GM19099 (cell line): ENCODE data around the gene DPYSL5.

Source experiments
- POLR2A ChIP-seq: IDR thresholded peaks from 3 replicates; pipeline ENCODE4 v1.6.1; 2011; ENCODE audit warnings: low read depth; ENCODE audit not compliant: insufficient read length; ENCODE audit errors: extremely low read depth

DPYSL5 gene

DNA sequence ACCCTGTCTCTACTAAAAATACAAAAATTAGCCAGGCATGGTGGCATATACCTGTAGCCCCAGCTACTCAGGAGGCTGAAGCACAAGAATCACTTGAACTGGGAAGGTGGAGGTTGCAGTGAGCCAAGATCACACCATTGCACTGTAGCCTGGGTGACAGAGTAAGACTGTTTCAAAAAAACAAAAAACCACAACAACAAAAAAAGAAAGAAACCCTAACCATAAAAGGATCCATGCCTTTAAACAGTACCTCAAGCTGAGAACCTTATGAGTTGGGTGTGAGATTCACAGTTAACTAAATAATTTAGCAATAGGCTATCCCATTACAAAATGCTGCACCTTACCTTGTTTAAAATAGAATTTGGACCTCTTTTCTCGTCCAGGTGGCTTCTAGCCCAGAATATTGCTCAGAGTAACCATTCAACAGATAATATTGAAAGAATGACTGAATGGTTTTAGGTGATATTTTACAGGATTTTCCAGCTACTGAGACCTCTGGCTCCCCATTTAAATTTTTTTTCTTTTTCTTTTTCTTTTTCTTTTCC is 6.4 kb downstream of the DPYSL5 start:
- no peak for TF ChIP-seq POLR2A

DNA sequence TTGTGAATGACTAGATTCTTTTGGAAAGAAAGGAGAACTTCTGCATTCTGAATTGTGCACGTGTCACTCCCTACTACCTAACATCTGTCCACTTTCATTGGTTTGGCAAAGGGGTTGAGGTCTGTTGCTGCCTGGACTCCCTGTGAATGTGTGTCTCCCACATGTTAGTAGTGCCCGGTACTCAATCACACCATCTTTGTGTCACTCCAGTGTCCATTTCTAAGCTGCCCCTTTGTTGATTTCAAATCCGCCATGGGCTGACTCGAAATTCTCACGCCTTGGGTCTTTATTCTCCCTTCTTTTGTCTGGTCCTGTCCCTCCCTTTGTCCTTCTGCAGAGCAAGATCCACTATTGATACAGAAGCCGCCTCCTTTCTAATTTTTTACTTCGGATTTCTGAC is 7.5 kb downstream of the DPYSL5 start:
- TF ChIP-seq POLR2A, result no peak

DNA sequence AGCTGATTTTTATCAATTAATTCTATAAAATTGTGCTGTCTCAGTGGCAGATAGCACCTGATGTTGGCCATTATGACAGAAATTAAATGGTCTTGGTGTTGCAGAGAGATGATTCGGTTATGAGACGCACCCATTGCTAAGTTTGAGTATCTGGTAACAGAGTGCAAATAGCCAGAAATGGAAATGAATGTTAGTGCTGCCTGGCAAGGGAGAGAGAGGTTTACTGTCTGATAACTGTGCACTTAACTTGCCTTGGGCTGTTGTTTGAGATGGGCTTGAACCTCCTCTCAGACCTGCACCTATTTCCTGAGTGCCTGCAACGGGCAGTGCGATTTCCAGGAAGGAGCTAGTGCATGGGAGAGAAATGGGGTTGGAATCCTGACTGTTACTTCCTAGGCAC is 11.7 kb downstream of the DPYSL5 start:
- TF ChIP-seq POLR2A, result no peak

DNA sequence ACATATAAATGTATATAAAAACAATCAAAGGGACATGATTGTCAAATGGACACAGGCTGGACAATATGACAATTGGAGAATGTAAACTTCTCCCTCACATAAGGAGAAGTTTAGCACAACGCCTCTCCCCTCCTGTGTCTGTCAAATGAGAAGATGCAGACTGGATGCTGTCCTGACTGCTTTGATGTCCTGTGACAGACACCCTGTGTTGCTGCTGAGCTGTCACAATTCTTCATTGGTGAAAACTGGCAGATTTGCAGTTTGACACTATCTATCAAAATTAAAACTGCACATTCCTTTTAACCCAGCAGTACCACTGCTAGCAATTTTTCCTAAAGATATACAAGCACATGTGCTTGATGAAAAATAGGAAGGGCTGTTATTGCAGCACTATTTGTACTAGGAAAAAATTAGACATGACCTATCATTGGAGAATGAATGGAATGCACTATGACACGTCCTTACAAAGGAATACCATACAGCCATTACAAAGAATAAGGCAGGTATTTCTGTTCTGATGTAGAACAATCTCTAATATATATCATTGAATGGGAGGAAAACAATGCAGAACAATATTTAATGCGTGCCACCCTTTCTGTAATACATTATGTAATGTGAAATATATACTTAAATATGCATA is 12.4 kb downstream of the DPYSL5 start:
- no peak for TF ChIP-seq POLR2A

DNA sequence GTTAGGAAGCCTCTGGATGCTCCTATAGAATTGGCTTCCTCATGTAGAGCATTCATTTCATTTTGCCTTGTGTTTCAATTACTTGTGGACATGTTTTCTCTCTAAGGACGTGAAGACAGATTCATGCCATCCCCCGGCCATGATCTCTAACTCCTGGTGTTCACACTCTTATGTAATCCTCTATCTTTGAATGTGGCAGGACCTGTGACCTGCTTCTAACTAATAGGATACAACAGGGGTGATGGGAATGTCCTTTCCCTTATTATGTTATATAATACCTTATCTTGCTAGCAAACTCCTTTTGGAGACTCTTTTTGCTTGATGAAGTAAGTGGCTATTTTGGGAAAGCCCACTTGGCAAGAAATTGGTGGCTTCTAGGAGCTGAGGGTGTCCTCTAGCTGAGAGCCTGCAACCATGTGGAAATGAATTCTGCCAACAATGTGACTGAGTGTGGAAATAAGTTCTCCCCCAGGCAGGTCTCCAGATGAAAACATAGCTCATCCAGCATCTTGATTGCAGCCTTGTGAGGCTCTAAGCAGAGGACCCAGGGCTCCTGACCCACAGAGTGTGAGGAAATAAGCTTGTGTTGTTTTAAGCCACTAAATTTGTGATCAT is 13.8 kb downstream of the DPYSL5 start:
- no peak for TF ChIP-seq POLR2A

DNA sequence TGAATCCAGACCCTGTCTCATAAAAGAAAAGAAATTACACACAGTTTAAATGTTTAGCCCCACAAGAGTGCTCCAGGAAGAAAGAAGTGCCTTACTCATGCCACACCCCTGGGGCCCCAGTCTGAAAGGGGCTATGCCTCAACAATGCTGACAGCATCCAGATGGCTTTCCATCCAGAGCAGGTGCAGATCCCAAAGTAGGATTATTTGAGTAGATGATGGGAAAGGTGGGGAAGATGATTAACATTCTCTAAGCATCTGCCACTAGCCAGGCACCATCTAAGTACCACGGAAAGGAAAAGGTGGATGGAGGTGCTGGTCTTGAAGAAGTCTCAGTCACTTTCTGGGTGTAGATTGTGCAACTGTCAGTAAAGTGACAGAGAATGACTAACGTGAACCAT is 16.3 kb downstream of the DPYSL5 start:
- no peak for TF ChIP-seq POLR2A

DNA sequence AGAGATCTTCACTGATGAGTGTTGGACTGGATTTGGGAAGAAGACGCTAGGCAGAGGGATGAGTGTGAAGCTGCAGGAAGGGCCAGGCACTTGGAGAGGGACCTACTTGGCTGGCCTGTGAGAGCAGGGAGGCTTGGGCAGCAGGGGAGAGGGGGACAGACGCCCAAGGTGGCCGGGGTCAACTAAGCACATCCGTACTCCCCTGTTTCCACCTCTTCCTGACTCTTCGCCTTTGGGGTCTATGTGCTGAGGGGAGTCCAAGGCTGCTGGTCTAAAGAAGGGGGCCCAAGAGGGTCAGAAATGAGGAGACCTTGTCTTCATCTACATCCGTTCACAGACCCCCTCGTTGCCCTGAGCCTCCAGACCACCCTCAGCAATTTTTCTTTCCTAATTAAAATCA is 16.7 kb downstream of the DPYSL5 start:
- TF ChIP-seq POLR2A, result no peak

DNA sequence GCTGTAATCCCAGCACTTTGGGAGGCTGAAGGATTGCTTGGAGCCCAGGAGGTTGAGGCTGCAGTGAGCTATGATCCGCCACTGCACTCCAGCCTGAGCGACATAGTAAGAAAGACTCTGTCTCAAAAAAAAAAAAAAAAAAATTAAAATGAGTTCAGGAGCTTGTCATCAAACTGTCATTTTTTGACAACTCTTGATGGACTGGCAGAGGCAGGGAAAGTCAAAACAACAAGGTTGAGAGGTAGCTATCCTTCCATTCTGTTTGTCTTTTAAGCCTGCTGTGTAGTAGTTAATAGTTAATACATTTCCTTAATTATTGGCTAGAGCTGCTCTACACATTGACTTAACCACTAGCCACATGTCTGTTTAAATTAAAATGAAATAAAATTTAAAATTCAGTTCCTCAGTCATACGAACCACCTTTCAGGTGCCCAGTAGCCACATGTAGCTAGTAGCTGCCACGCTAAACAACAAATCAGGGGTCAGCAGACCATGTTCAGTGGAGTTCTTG is 22.7 kb downstream of the DPYSL5 start:
- TF ChIP-seq POLR2A, result no peak

DNA sequence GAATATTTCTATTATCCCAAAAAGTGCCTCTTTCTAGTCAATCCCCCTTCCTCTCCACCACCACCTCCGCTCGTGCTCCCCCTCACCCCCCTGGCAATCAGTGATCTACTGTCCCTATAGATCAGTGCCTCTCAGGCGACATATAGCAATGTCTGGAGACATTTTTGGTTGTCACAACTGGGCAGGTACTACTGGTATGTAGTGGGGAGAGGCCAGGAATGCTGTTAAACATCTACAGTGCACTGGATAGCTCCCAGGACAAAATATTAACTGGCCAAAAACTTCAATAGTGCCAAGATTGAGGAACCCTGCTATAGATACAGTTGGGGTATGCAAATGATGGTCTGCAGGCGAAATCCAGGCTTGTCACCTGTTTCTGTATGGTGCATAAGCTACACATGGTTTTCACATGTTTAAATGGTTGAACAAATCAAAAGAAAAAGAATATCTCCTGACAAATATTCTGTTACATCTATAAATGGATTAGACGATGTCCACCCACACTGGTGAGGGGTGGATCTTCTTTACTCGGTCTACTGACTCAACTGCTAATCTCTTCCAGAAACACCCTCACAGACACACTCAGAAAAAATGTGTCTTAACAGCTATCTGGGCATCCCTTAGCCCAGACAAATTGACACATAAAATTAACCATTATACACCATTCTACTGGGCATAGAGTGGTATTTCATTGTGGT is 25.5 kb downstream of the DPYSL5 start:
- no peak for TF ChIP-seq POLR2A

DNA sequence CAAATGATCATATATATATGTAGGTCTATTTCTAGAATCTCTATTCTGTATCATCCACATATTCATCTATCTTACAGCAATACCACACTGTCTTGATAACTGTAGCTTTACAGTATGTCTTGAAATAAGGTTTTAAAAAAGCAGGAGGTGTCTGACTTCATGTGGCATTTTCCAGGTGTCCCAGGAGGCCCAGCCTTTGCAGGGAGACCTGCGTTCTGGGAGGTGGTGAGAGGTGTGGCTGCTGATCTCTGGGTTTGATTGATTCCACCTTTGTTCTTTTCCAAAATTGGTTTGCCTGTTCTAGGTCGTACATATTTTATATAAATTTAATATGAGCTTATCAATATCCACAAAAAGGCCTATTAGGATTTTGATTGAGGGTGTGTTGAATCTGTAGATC is 26.6 kb downstream of the DPYSL5 start:
- no peak for TF ChIP-seq POLR2A

DNA sequence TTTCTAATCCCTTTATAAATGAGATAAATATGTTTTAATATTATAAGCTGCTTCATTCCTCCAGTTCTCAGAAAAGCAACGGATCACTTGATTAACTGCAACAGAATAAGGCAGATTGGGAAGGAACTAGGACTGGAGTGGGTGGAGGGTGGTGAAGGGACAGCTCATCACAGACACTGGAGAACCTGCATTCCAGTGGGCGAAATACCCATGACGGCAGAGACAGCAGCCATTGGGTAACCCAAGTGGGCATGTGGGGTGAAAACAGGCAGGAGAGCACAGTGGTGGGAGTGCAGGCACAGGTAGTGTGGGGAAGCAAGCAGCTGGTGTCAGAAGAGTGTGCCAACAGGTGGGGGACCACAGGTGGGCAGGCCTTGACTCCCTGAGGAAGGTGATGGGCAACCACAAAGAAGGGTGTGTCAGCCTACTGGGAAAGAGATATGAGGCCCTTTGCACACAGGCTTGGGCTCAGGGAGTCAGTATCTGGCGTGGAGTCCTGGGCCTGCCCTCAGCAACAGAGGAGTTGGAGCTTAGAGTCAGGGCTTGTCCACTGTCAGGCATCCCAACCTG is 27.2 kb downstream of the DPYSL5 start:
- TF ChIP-seq POLR2A, result no peak

DNA sequence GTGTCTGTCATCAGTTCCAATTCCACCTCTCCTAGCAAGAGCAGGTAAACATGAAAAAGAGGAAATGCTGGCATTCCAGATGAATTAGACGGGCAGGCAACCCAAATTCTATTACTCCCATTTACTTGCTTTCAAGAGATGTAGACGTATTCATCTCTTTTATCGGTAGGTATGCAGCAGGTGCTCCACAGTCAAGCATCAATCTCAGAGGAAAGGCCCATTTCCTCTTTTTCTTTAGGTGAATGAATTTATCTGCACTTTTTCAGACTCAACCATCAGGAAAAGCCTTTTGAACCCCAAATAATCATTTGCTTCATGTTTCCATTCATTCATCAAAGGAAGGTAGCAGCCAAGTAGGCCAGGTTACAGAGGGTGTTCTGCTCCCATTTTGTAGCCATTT is 27.9 kb downstream of the DPYSL5 start:
- TF ChIP-seq POLR2A, result no peak

DNA sequence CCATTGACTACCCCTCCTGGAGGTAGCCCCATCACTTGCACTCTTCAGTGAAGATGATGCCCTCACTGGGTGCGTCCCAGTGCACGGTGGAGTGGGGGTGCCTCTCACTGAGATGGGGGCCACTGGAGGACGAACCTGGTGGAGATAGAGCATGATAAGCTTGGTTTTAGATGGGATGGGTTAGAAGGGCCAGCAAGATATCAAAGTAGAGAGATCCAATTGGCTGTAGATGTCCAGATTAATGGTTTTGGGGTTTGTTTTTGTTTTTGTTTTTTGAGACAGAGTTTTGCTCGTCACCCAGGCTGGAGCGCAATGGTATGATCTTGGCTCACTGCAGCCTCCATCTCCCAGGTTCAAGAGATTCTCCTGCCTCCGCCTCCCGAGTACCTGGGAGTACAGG is 28.3 kb downstream of the DPYSL5 start:
- TF ChIP-seq POLR2A, result no peak

DNA sequence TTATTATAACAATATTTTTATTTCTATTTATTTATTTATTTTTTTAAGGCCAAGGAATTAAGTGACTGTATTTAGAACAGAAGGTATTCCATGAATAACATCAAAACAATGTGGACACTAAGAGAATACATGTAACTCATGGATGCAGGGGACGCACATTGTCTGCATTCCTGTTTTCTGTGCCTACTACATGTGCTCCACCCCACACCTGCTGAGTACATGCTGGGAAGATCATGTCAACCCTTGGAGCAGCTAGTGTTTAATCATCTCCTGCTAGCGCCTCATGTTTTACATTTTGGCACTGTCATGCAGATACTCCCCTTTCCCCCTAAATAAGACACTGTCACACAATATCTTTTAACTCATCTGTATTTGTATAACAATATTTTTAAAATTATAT is 29.3 kb downstream of the DPYSL5 start:
- no peak for TF ChIP-seq POLR2A

DNA sequence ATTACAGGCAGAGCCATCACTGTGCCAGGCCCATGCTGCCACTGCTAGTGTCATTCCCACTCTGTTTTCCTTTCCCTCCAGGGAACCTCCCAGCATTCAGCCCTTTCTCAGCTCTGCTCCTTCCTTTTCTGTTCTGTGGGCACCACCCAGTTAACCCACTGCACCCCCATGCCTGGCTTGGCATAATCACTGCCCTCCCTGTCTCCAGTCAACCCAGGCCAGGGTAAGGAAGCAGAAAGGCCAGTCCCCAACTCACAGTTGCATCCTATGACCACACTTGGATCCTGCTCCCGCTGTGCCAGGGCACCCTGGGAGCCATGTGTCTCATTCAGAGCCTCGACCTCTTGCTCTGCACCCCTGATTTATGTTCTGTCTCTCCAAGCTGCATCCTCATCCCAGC is 32.2 kb downstream of the DPYSL5 start:
- no peak for TF ChIP-seq POLR2A
